PC-9 (cell line): ENCODE measurements around the gene FDPS. TPM values are rescaled to one million over a fixed set of nuclear protein-coding genes. Genes with fewer than 3 reads are reported as not detected.

Experiments
- BruUV-seq: library from RNA; stranded (reverse); fragments of 400-500 nt; replicated peaks from 2 replicates; lab custom pipeline; 2021; lab: Mats Ljungman, UMichigan
- CTCF ChIA-PET: fragments of 300-600 bp; sonication (Branson Sonifier 250); formaldehyde crosslinking; loops from one replicate; lab custom pipeline; 2022; ENCODE audit warnings: antibody characterized with exemption; lab: Charles Lee
- POLR2A ChIA-PET: fragments of 300-600 bp; sonication (Branson Sonifier 250); formaldehyde crosslinking; loops from one replicate; lab custom pipeline; 2022; ENCODE audit warnings: antibody characterized with exemption; ENCODE audit not compliant: unreplicated experiment; lab: Charles Lee
- DNase-seq, 2 experiments: peaks; one replicate each; pipeline versions ENCODE4 v3.0.0 to v3.0.0-alpha.2; 2015 to 2022; ENCODE audit warnings: mixed read lengths in 1 of 2
- H2AFZ ChIP-seq: fragments of 200-600 bp; sonication (generic); 2 replicates; pipeline ENCODE4 v1.8.1; 2017; ENCODE audit warnings: antibody characterized with exemption
- H3F3A ChIP-seq: fragments of 200-600 bp; sonication (generic); 2 replicates; pipeline ENCODE4 v1.8.1; 2017; ENCODE audit warnings: antibody characterized with exemption, mild to moderate bottlenecking, low read depth; ENCODE audit not compliant: insufficient read depth
- H3K27ac ChIP-seq: fragments of 200-600 bp; sonication (generic); 2 replicates; pipeline ENCODE4 v1.6.1; 2016; ENCODE audit warnings: mixed run types
- H3K27me3 ChIP-seq: fragments of 200-600 bp; sonication (generic); 2 replicates; pipeline ENCODE4 v1.6.1; 2016; ENCODE audit warnings: low read depth, mixed run types; ENCODE audit not compliant: insufficient read depth
- H3K36me3 ChIP-seq: fragments of 200-600 bp; sonication (generic); 2 replicates; pipeline ENCODE4 v1.6.1; 2016; ENCODE audit warnings: low read depth, mixed run types
- H3K4me1 ChIP-seq: fragments of 200-600 bp; sonication (generic); replicated peaks from 2 replicates; pipeline ENCODE4 v1.6.1; 2016; ENCODE audit warnings: mixed run types; ENCODE audit not compliant: insufficient read depth
- H3K4me2 ChIP-seq: fragments of 200-600 bp; sonication (generic); 2 replicates; pipeline ENCODE4 v1.6.1; 2017; ENCODE audit warnings: mixed run types
- H3K4me3 ChIP-seq: fragments of 200-600 bp; sonication (generic); 2 replicates; pipeline ENCODE4 v1.6.1; 2016; ENCODE audit warnings: mixed run types
- H3K79me2 ChIP-seq: fragments of 200-600 bp; sonication (generic); 2 replicates; pipeline ENCODE4 v1.6.1; 2017; ENCODE audit warnings: low read depth, mixed run types
- H3K9me2 ChIP-seq: fragments of 200-600 bp; sonication (generic); 2 replicates; pipeline ENCODE4 v1.8.1; 2017; ENCODE audit warnings: mild to moderate bottlenecking; ENCODE audit not compliant: insufficient read depth
- H3K9me3 ChIP-seq: fragments of 200-600 bp; sonication (generic); 2 replicates; pipeline ENCODE4 v1.8.1; 2016; ENCODE audit warnings: low read depth; ENCODE audit not compliant: insufficient read depth
- H4K20me1 ChIP-seq: fragments of 200-600 bp; sonication (generic); 2 replicates; pipeline ENCODE4 v1.8.1; 2017; ENCODE audit not compliant: insufficient read depth
- EZH2 ChIP-seq: fragments of 200-600 bp; sonication (generic); IDR thresholded peaks from 2 replicates; pipeline ENCODE4 v1.8.0; 2017; ENCODE audit warnings: antibody characterized with exemption, low read depth
- intact Hi-C: fragments of 100-400 bp; cut with micrococcal nuclease; formaldehyde crosslinking; loops from one replicate; pipeline ENCODE4 v1.10.0; 2022; ENCODE audit not compliant: unreplicated experiment
- microRNA-seq: library from miRNA; unstranded; fragments of <30 nt; microRNA quantifications from one replicate; pipeline ENCODE4 v1.2.0, GENCODE V29; 2021; ENCODE audit warnings: borderline number of aligned reads, borderline replicate concordance
- total RNA-seq: library from RNA; stranded (reverse); gene quantifications from 2 replicates; pipeline ENCODE4 v1.2.3, GENCODE V29; 2021
- TF ChIP-seq, protein P1 (sequence below): fragments of 200-600 bp; sonication (generic); conservative IDR thresholded peaks from 2 replicates; pipeline ENCODE4 v1.6.1; 2017; ENCODE audit warnings: mixed run types, antibody characterized with exemption, mild to moderate bottlenecking, moderate library complexity

The FDPS gene
- total RNA-seq, 1 experiment from 2014 or later: 568 TPM

DNA sequence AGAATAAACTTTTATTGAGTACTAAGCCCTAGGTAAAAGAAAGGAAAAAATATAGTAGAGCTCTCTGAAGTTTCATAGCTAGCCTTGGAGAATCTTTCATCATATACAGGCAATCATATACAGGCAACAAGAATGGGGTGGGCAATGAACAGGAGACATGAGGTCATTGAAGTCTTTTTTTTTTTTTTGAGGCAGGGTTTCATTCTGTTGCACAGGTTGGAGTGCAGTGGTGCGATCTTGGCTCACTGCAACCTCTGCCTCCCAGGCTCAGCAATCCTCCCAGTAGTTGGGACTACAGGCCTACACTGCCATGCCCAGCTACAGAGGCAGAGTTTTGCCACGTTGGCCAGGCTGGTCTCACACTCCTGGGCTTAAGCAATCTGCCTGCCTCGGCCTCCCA is 34.2 kb downstream of the FDPS start:
- Histone ChIP-seq H3K27ac (no peak overlapping the region), H4K20me1 (no peaks in the 10 kb centered on the region), H3F3A (peaks cover 5% of the 10 kb centered on the region; the same call in 1 of the 2 replicates), H3K9me3 (no peaks in the 10 kb centered on the region), H3K4me2 (no peak overlapping the region), H3K27me3 (no peaks in the 10 kb centered on the region), H3K9me2 (peaks cover 4% of the 10 kb centered on the region; the same call in 1 of the 2 replicates), H3K4me1 (no peaks in the 10 kb centered on the region), H2AFZ (no peak overlapping the region), H3K79me2 (no peaks in the 10 kb centered on the region), H3K36me3 (peaks cover 14% of the 10 kb centered on the region), H3K4me3 (no peak overlapping the region)
- DNase-seq: no peak
- ChIA-PET CTCF (interaction anchor here (0.6 kb wide), 1 partner anchor 52 kb away, joined by 4 read pairs; no protein-coding TSS in a partner anchor), POLR2A (interaction anchor here (0.6 to 0.7 kb wide), 2 partner anchors 37 to 162 kb away, joined by 3 to 5 read pairs; no protein-coding TSS in a partner anchor)
- intact Hi-C loops: no loop called here
- TF ChIP-seq, protein P1, sequence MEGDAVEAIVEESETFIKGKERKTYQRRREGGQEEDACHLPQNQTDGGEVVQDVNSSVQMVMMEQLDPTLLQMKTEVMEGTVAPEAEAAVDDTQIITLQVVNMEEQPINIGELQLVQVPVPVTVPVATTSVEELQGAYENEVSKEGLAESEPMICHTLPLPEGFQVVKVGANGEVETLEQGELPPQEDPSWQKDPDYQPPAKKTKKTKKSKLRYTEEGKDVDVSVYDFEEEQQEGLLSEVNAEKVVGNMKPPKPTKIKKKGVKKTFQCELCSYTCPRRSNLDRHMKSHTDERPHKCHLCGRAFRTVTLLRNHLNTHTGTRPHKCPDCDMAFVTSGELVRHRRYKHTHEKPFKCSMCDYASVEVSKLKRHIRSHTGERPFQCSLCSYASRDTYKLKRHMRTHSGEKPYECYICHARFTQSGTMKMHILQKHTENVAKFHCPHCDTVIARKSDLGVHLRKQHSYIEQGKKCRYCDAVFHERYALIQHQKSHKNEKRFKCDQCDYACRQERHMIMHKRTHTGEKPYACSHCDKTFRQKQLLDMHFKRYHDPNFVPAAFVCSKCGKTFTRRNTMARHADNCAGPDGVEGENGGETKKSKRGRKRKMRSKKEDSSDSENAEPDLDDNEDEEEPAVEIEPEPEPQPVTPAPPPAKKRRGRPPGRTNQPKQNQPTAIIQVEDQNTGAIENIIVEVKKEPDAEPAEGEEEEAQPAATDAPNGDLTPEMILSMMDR: no peak
- no TSS peak for BruUV-seq

DNA sequence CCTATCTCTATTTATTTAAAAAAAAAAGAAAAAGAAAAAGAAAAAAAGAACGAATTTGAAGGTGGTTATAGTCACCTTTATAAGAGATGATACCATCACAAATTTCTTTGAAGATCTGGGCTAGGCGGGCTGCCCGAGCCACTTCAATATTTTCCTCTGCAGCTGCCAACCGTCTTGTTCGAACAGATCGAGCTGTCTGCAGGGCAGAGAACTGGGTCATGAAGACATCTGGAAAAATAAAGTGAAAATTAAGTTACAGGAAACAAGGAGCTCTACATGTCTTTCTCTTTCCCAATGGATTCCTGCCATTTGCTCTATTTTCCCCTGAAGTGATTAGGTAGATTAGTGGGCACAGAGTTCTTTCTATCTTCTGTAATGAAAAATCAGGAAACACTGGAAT is 44.0 kb downstream of the FDPS start:
- peaks cover 5% of the 10 kb centered on the region for H3F3A ChIP-seq
- DNase-seq: no peak
- no peaks in the 10 kb centered on the region for H3K9me2 ChIP-seq
- no peak overlapping the region for H3K4me3 ChIP-seq
- peaks cover 50% of the 10 kb centered on the region for H3K36me3 ChIP-seq
- ChIA-PET POLR2A (no interaction called here), CTCF (no interaction called here)
- no TSS peak for BruUV-seq
- no peaks in the 10 kb centered on the region for H3K4me1 ChIP-seq
- no peaks in the 10 kb centered on the region for H3K79me2 ChIP-seq
- H3K27me3 ChIP-seq: no peaks in the 10 kb centered on the region
- H2AFZ ChIP-seq: no peak overlapping the region
- intact Hi-C loops: no loop called here
- no peak overlapping the region for H3K4me2 ChIP-seq
- no peaks in the 10 kb centered on the region for H4K20me1 ChIP-seq
- H3K9me3 ChIP-seq: no peaks in the 10 kb centered on the region
- no peak overlapping the region for H3K27ac ChIP-seq
- no peak for TF ChIP-seq EZH2
- TF ChIP-seq, protein P1: no peak

DNA sequence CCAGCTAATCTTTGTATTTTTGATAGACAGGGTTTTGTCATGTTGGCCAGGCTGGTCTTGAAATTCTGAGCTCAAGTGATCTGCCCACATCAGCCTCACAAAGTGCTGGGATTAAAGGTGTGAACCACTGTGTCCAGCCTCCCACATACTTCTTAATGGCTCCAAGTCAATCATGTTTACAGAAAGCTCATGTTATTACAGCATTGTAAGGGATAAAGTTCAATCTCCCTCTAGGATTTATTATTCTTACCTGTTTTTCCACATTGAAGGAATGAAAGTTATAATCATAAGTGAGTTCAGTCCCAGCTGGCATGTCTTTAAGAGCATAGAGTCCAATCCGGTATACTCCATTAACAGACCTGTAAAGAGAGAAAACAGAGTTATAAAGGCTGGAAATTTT is 51.4 kb downstream of the FDPS start:
- H3K27ac ChIP-seq: no peak overlapping the region
- no peaks in the 10 kb centered on the region for H3K27me3 ChIP-seq
- intact Hi-C loops: loop anchor here (10.0 kb wide), 1 partner anchor 125 kb away; no protein-coding TSS in a partner anchor
- peaks cover 12% of the 10 kb centered on the region for H3K36me3 ChIP-seq
- H3K4me1 ChIP-seq: no peaks in the 10 kb centered on the region
- no peaks in the 10 kb centered on the region for H3K9me2 ChIP-seq
- H3K79me2 ChIP-seq: no peaks in the 10 kb centered on the region
- no peak overlapping the region for H3K4me2 ChIP-seq
- POLR2A ChIA-PET: no interaction called here
- no TSS peak for BruUV-seq
- no peaks in the 10 kb centered on the region; the same call in 1 of the 2 replicates for H3F3A ChIP-seq
- no peak overlapping the region for H2AFZ ChIP-seq
- DNase-seq: no peak
- H3K4me3 ChIP-seq: no peak overlapping the region
- CTCF ChIA-PET: no interaction called here
- TF ChIP-seq, protein P1: no peak
- no peak for TF ChIP-seq EZH2
- no peaks in the 10 kb centered on the region; the same call in 1 of the 2 replicates for H4K20me1 ChIP-seq
- no peaks in the 10 kb centered on the region for H3K9me3 ChIP-seq

Small RNA genes within 50 kb of the gene (microRNA-seq; reads per million reads assigned to microRNA genes)
- gene MIR555: not detected

Other genes starting within 250 kb of the FDPS start
- gene EFNA4, start 245.1 kb upstream of the FDPS start, total RNA-seq: 14.0 and 17.3 TPM in 2 replicates
- 6.7 and 8.8 TPM in 2 replicates for gene EFNA3, start 230.0 kb upstream of the FDPS start, total RNA-seq
- gene EFNA1, start 181.0 kb upstream of the FDPS start, total RNA-seq: 30.6 and 35.7 TPM in 2 replicates
- gene SLC50A1, start 173.0 kb upstream of the FDPS start, total RNA-seq: 54.9 and 67.6 TPM in 2 replicates
- 83.7 and 127 TPM in 2 replicates for gene DPM3, start 168.3 kb upstream of the FDPS start, total RNA-seq
- 112 and 156 TPM in 2 replicates for gene KRTCAP2, start 135.6 kb upstream of the FDPS start, total RNA-seq
- gene TRIM46, start 135.0 kb upstream of the FDPS start, total RNA-seq: 6.0 and 6.2 TPM in 2 replicates
- 45.4 and 58.8 TPM in 2 replicates for gene THBS3, start 101.0 kb upstream of the FDPS start, total RNA-seq
- gene MTX1, start 100.2 kb upstream of the FDPS start, total RNA-seq: 56.1 and 68.9 TPM in 2 replicates
- gene ENTREP3, start 53.4 kb upstream of the FDPS start, total RNA-seq: 56.9 and 60.8 TPM in 2 replicates
- 56.9 and 64.1 TPM in 2 replicates for gene SCAMP3, start 46.5 kb upstream of the FDPS start, total RNA-seq
- 39.1 and 43.9 TPM in 2 replicates for gene CLK2, start 35.4 kb upstream of the FDPS start, total RNA-seq
- gene HCN3, start 31.4 kb upstream of the FDPS start, total RNA-seq: 6.6 and 7.5 TPM in 2 replicates
- gene PKLR, start 7.4 kb upstream of the FDPS start, total RNA-seq: not detected in 2 replicates
- gene RUSC1, start 12.0 kb downstream of the FDPS start, total RNA-seq: 43.4 and 45.3 TPM in 2 replicates